ENCODE data around the gene SP8.

SP8 gene

GRCh38 chr7:20744954-20745446 is 41.7 kb downstream of the SP8 start:
- Mint-ChIP-seq H3K4me1 (peaks cover 37% of the 10 kb centered on the region), H3K4me3 (peak overlapping the region in 1 of 3 experiments; percentile 5), H3K27ac (peak overlapping the region in 2 of 3 experiments; percentile 28 to 56), H3K27me3 (ENCODE audit: low read depth) (no peaks in the 10 kb centered on the region), H3K36me3 (ENCODE audit: low read depth) (no peaks in the 10 kb centered on the region), H3K9me3 (no peaks in the 10 kb centered on the region)
- peak in 2 of 3 experiments; percentile 20 to 45 for TF ChIP-seq CTCF (IDR thresholded peaks at IDR 0.05; ENCODE audit: unreplicated experiment in 3 of 3)

- TF ChIP-seq CTCF (IDR thresholded peaks at IDR 0.05; ENCODE audit: unreplicated experiment in 3 of 3) = no peak
- H3K4me3 Mint-ChIP-seq = no peak overlapping the region
- H3K9me3 Mint-ChIP-seq = no peaks in the 10 kb centered on the region
- H3K36me3 Mint-ChIP-seq (ENCODE audit: low read depth) = no peaks in the 10 kb centered on the region
- no peaks in the 10 kb centered on the region for H3K27me3 Mint-ChIP-seq (ENCODE audit: low read depth)
- H3K27ac Mint-ChIP-seq = no peak overlapping the region
- peaks cover 37% of the 10 kb centered on the region for H3K4me1 Mint-ChIP-seq
These were observed 43.8 kb downstream of the SP8 start for GRCh38 chr7:20742913-20743312.

DNA sequence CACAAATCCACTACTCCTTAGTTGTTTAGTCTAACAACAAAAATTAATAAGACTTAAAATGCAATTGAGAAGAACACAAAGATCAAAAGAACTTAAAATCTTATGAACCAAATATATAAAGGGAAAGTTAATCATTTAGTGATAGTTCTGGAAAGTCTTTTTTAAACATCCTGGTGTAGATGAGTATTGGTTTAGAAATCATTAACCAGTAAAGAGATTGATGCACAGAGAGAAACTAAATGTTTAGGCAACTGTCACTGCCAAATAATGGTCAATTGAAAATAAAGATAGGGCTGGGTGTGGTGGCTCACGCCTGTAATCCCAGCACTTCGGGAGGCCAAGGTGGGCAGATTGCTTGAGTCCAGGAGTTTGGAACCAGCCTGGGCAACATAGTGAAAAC is 44.9 kb downstream of the SP8 start:
- Mint-ChIP-seq H3K27ac (peak overlapping the region in 1 of 3 experiments; percentile 7), H3K4me3 (no peak overlapping the region), H3K9me3 (no peaks in the 10 kb centered on the region), H3K4me1 (peaks cover 37% of the 10 kb centered on the region), H3K27me3 (ENCODE audit: low read depth) (no peaks in the 10 kb centered on the region), H3K36me3 (ENCODE audit: low read depth) (no peaks in the 10 kb centered on the region)
- TF ChIP-seq CTCF (IDR thresholded peaks at IDR 0.05; ENCODE audit: unreplicated experiment in 3 of 3) = no peak

- peaks cover 12% of the 10 kb centered on the region for H3K4me1 Mint-ChIP-seq
- H3K36me3 Mint-ChIP-seq (ENCODE audit: low read depth) = no peaks in the 10 kb centered on the region
- no peaks in the 10 kb centered on the region for H3K27me3 Mint-ChIP-seq (ENCODE audit: low read depth)
- peak overlapping the region in 2 of 3 experiments; percentile 30 to 83 for H3K27ac Mint-ChIP-seq
- H3K9me3 Mint-ChIP-seq = no peaks in the 10 kb centered on the region
- no peak overlapping the region for H3K4me3 Mint-ChIP-seq
- no peak for TF ChIP-seq CTCF (IDR thresholded peaks at IDR 0.05; ENCODE audit: unreplicated experiment in 3 of 3)
These were observed 47.9 kb downstream of the SP8 start for GRCh38 chr7:20738518-20739481.

DNA sequence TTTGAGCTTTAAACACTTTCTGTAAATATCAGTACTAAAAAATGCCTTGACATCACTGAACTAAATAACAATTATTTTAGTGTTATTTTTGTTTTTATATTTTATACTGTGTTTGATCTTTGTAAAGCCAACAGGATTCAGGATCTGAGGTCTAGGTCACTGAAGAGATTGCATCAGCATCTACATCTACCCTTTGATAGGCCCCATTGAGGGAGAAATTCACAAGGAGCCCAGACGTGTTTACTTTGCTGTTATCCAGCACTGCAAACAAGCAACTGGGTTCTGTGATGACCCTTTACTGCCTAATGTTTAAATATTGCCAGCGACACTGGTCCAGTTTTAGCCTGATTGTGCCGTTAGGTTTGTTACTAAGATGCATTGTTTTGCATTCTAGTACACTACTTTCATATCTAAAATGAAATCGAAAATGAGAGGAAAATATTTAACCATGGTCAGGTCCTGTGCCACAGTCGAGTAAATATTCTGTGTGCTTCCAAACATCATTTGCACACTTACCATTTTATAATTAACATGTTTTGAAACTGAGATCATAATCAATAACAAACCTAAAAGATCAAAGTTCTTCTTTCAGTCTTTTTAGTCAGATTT is 48.7 kb downstream of the SP8 start:
- H3K27me3 Mint-ChIP-seq (ENCODE audit: low read depth) = no peaks in the 10 kb centered on the region
- H3K36me3 Mint-ChIP-seq (ENCODE audit: low read depth) = no peaks in the 10 kb centered on the region

More for the DNA sequence above, 48.7 kb downstream of the SP8 start:
- Mint-ChIP-seq H3K9me3 (no peaks in the 10 kb centered on the region), H3K4me3 (no peak overlapping the region), H3K4me1 (peaks cover 3% of the 10 kb centered on the region), H3K27ac (peak overlapping the region in 2 of 3 experiments; percentile 30 to 83)
- TF ChIP-seq CTCF (IDR thresholded peaks at IDR 0.05; ENCODE audit: unreplicated experiment in 3 of 3) = no peak

Data from nephron (organoid).